ACC112 (cell line): ENCODE measurements around the gene GRM8.

Experiments used
- H2AFZ ChIP-seq: fragments of 200-600 bp; sonication (generic); one replicate; pipeline ENCODE4 v1.6.0; 2017; ENCODE audit warnings: antibody characterized with exemption, low read length; ENCODE audit not compliant: unreplicated experiment
- H3K27ac ChIP-seq: fragments of 200-600 bp; sonication (generic); 2 replicates; pipeline ENCODE4 v1.5.1; 2014; ENCODE audit warnings: low read depth, mild to moderate bottlenecking, antibody characterized with exemption, low read length, moderate library complexity
- H3K27me3 ChIP-seq: fragments of 200-600 bp; sonication (generic); 2 replicates; pipeline ENCODE4 v1.6.1; 2014; ENCODE audit warnings: mild to moderate bottlenecking, antibody characterized with exemption, low read length, moderate library complexity, mixed read lengths; ENCODE audit not compliant: insufficient read depth
- H3K36me3 ChIP-seq: fragments of 200-600 bp; sonication (generic); 2 replicates; pipeline ENCODE4 v1.6.1; 2016; ENCODE audit warnings: mild to moderate bottlenecking, antibody characterized with exemption, low read length, moderate library complexity, mixed read lengths; ENCODE audit not compliant: insufficient read depth
- H3K4me1 ChIP-seq: fragments of 200-600 bp; sonication (generic); one replicate; pipeline ENCODE4 v1.6.1; 2016; ENCODE audit warnings: low read length, mixed read lengths; ENCODE audit not compliant: insufficient read depth, unreplicated experiment, control insufficient read depth
- H3K4me3 ChIP-seq: fragments of 200-600 bp; sonication (generic); 2 replicates; pipeline ENCODE4 v1.5.1; 2014; ENCODE audit warnings: mild to moderate bottlenecking, low read depth, low read length
- H3K79me2 ChIP-seq: fragments of 200-600 bp; sonication (generic); one replicate; pipeline ENCODE4 v1.6.0; 2016; ENCODE audit warnings: low read length; ENCODE audit not compliant: control insufficient read depth, unreplicated experiment, insufficient read depth

The GRM8 gene

GRCh38 chr7:127150543-127150942 lies 102.2 kb downstream of the GRM8 start:
- Histone ChIP-seq H3K27ac (no peak overlapping the region), H3K4me3 (no peak overlapping the region), H3K27me3 (no peaks in the 10 kb centered on the region), H2AFZ (no peak overlapping the region), H3K79me2 (no peaks in the 10 kb centered on the region), H3K4me1 (no peaks in the 10 kb centered on the region), H3K36me3 (no peaks in the 10 kb centered on the region)

GRCh38 chr7:127146746-127147536 lies 105.8 kb downstream of the GRM8 start:
- Histone ChIP-seq H3K4me1 (no peaks in the 10 kb centered on the region), H3K79me2 (no peaks in the 10 kb centered on the region), H3K27ac (no peak overlapping the region), H2AFZ (no peak overlapping the region), H3K27me3 (no peaks in the 10 kb centered on the region), H3K4me3 (no peak overlapping the region), H3K36me3 (no peaks in the 10 kb centered on the region)

- Histone ChIP-seq H3K27me3 (no peaks in the 10 kb centered on the region), H3K79me2 (no peaks in the 10 kb centered on the region), H3K27ac (no peak overlapping the region), H2AFZ (no peak overlapping the region), H3K4me1 (no peaks in the 10 kb centered on the region), H3K36me3 (no peaks in the 10 kb centered on the region), H3K4me3 (no peak overlapping the region)
These were observed 115.6 kb downstream of the GRM8 start for GRCh38 chr7:127137146-127137545.

GRCh38 chr7:127135871-127136485 lies 116.8 kb downstream of the GRM8 start:
- no peaks in the 10 kb centered on the region for H3K79me2 ChIP-seq
- H3K36me3 ChIP-seq, result no peaks in the 10 kb centered on the region
- H3K4me1 ChIP-seq, result no peaks in the 10 kb centered on the region
- no peak overlapping the region for H2AFZ ChIP-seq
- no peak overlapping the region for H3K4me3 ChIP-seq
- no peak overlapping the region for H3K27ac ChIP-seq
- no peaks in the 10 kb centered on the region for H3K27me3 ChIP-seq

- no peak overlapping the region for H2AFZ ChIP-seq
- H3K36me3 ChIP-seq, result no peaks in the 10 kb centered on the region
These were observed 129.5 kb downstream of the GRM8 start for GRCh38 chr7:127123220-127123619.

GRCh38 chr7:127119517-127119916 lies 133.2 kb downstream of the GRM8 start:
- H3K4me3 ChIP-seq, result no peak overlapping the region

More at GRCh38 chr7:127123220-127123619, 129.5 kb downstream of the GRM8 start:
- Histone ChIP-seq H3K27ac (no peak overlapping the region), H3K79me2 (no peaks in the 10 kb centered on the region), H3K27me3 (no peaks in the 10 kb centered on the region), H3K4me3 (no peak overlapping the region), H3K4me1 (no peaks in the 10 kb centered on the region)

GRCh38 chr7:127114742-127115265 lies 137.9 kb downstream of the GRM8 start:
- no peaks in the 10 kb centered on the region for H3K36me3 ChIP-seq
- H3K4me1 ChIP-seq, result no peaks in the 10 kb centered on the region
- no peak overlapping the region for H3K27ac ChIP-seq
- H3K4me3 ChIP-seq, result no peak overlapping the region
- H2AFZ ChIP-seq, result no peak overlapping the region
- H3K79me2 ChIP-seq, result no peaks in the 10 kb centered on the region
- H3K27me3 ChIP-seq, result no peaks in the 10 kb centered on the region

More at GRCh38 chr7:127119517-127119916, 133.2 kb downstream of the GRM8 start:
- H3K27me3 ChIP-seq, result no peaks in the 10 kb centered on the region
- no peak overlapping the region for H3K27ac ChIP-seq
- no peaks in the 10 kb centered on the region for H3K4me1 ChIP-seq
- no peaks in the 10 kb centered on the region for H3K36me3 ChIP-seq
- no peaks in the 10 kb centered on the region for H3K79me2 ChIP-seq
- no peak overlapping the region for H2AFZ ChIP-seq

- Histone ChIP-seq H3K36me3 (no peaks in the 10 kb centered on the region), H3K4me1 (no peaks in the 10 kb centered on the region), H3K27ac (no peak overlapping the region), H3K4me3 (no peak overlapping the region), H3K27me3 (no peaks in the 10 kb centered on the region), H3K79me2 (no peaks in the 10 kb centered on the region), H2AFZ (no peak overlapping the region)
These were observed 145.1 kb downstream of the GRM8 start for GRCh38 chr7:127107601-127108007.

- H3K36me3 ChIP-seq, result no peaks in the 10 kb centered on the region
- H3K27ac ChIP-seq, result no peak overlapping the region
- no peak overlapping the region for H2AFZ ChIP-seq
- no peaks in the 10 kb centered on the region for H3K79me2 ChIP-seq
- no peak overlapping the region for H3K4me3 ChIP-seq
- no peaks in the 10 kb centered on the region for H3K27me3 ChIP-seq
- H3K4me1 ChIP-seq, result no peaks in the 10 kb centered on the region
These were observed 159.4 kb downstream of the GRM8 start for GRCh38 chr7:127093340-127093739.

GRCh38 chr7:127091620-127092019 lies 161.1 kb downstream of the GRM8 start:
- no peak overlapping the region for H3K4me3 ChIP-seq
- no peaks in the 10 kb centered on the region for H3K27me3 ChIP-seq
- H3K36me3 ChIP-seq, result no peaks in the 10 kb centered on the region
- H3K27ac ChIP-seq, result no peak overlapping the region
- no peaks in the 10 kb centered on the region for H3K4me1 ChIP-seq
- no peaks in the 10 kb centered on the region for H3K79me2 ChIP-seq
- H2AFZ ChIP-seq, result no peak overlapping the region

GRCh38 chr7:127089146-127089545 lies 163.6 kb downstream of the GRM8 start:
- no peaks in the 10 kb centered on the region for H3K27me3 ChIP-seq

More at GRCh38 chr7:127089146-127089545, 163.6 kb downstream of the GRM8 start:
- Histone ChIP-seq H3K4me1 (no peaks in the 10 kb centered on the region), H3K36me3 (no peaks in the 10 kb centered on the region), H2AFZ (no peak overlapping the region), H3K79me2 (no peaks in the 10 kb centered on the region), H3K4me3 (no peak overlapping the region), H3K27ac (no peak overlapping the region)
